ENCODE measurements around the gene EIF4H. TPM values are rescaled to one million over a fixed set of nuclear protein-coding genes. Genes with fewer than 3 reads are reported as not detected.
"Not testable (repeated sequence)": the region's sequence is repeated elsewhere in the genome, so short reads cannot be mapped to it uniquely, and the experiment has no call there.

EIF4H gene
- polyA plus RNA-seq, 1 donor (not counting 4 experiments of a cell fraction or from before 2014, with no cell fraction given): 340 TPM

GRCh38 chr7:74223711-74224510 is 49.8 kb downstream of the EIF4H start:
- Histone ChIP-seq H2AFZ (ENCODE audit: control insufficient read depth, low read length) (no peak overlapping the region), H3K27ac (ENCODE audit: control insufficient read depth, insufficient read depth, low read length) (no peak overlapping the region), H3K9ac (ENCODE audit: control insufficient read depth, extremely low read depth, insufficient read depth, low read length) (no peak overlapping the region), H3K4me1 (ENCODE audit: control insufficient read depth, extremely low read depth, insufficient read depth, low read length) (no peaks in the 10 kb centered on the region), H3K79me2 (ENCODE audit: control insufficient read depth, insufficient read depth, low read length) (no peaks in the 10 kb centered on the region), H3K36me3 (ENCODE audit: control insufficient read depth in 2 of 2, extremely low read depth in 1 of 2, insufficient read depth in 2 of 2, low read length in 2 of 2) (peaks cover 0 to 1% of the 10 kb centered on the region in 2 experiments), H3K9me1 (ENCODE audit: control insufficient read depth, extremely low read depth, insufficient read depth, low read length) (no peaks in the 10 kb centered on the region), H4K20me1 (ENCODE audit: control insufficient read depth, extremely low read depth, insufficient read depth, low read length) (no peaks in the 10 kb centered on the region), H3K4me3 (ENCODE audit: control insufficient read depth in 2 of 3, extremely low read depth in 1 of 3, insufficient read depth in 2 of 3, low read depth in 1 of 3, low read length in 3 of 3) (no peak overlapping the region), H3K9me3 (ENCODE audit: control insufficient read depth, low read depth, low read length) (no peaks in the 10 kb centered on the region), H3K27me3 (ENCODE audit: control insufficient read depth, extremely low read depth, insufficient read depth, low read length) (no peaks in the 10 kb centered on the region), H3K4me2 (ENCODE audit: control insufficient read depth, extremely low read depth, insufficient read depth, low read depth, low read length) (no peak overlapping the region)
- no peak for TF ChIP-seq CTCF (optimal IDR thresholded peaks at IDR 0.05 in 1 of 3, IDR thresholded peaks at IDR 0.05 in 1 of 3, conservative IDR thresholded peaks at IDR 0.05 in 1 of 3; ENCODE audit: extremely low read depth in 1 of 3, insufficient read depth in 2 of 3, low read length in 3 of 3)
- TF ChIP-seq EZH2 (IDR thresholded peaks at IDR 0.05; ENCODE audit: low read length): no peak
- FAIRE-seq (no peak), DNase-seq (ENCODE audit: low read depth, low spot score) (no peak)
- dilution Hi-C loops (cut with MboI; ENCODE audit: extremely low pct_ligation_motif_present, low sequenced_read_pairs): no loop called here

GRCh38 chr7:74224511-74224832 is 50.3 kb downstream of the EIF4H start:
- H2AFZ ChIP-seq (ENCODE audit: control insufficient read depth, low read length): no peak overlapping the region
- no peaks in the 10 kb centered on the region for H3K79me2 ChIP-seq (ENCODE audit: control insufficient read depth, insufficient read depth, low read length)
- no peaks in the 10 kb centered on the region for H3K9me1 ChIP-seq (ENCODE audit: control insufficient read depth, extremely low read depth, insufficient read depth, low read length)
- FAIRE-seq (no peak), DNase-seq (ENCODE audit: low read depth, low spot score) (no peak)
- peaks cover 0 to 1% of the 10 kb centered on the region in 2 experiments for H3K36me3 ChIP-seq (ENCODE audit: control insufficient read depth in 2 of 2, extremely low read depth in 1 of 2, insufficient read depth in 2 of 2, low read length in 2 of 2)
- H4K20me1 ChIP-seq (ENCODE audit: control insufficient read depth, extremely low read depth, insufficient read depth, low read length): no peaks in the 10 kb centered on the region
- no peak overlapping the region for H3K4me3 ChIP-seq (ENCODE audit: control insufficient read depth in 2 of 3, extremely low read depth in 1 of 3, insufficient read depth in 2 of 3, low read depth in 1 of 3, low read length in 3 of 3)
- H3K4me1 ChIP-seq (ENCODE audit: control insufficient read depth, extremely low read depth, insufficient read depth, low read length): no peaks in the 10 kb centered on the region
- TF ChIP-seq CTCF (optimal IDR thresholded peaks at IDR 0.05 in 1 of 3, IDR thresholded peaks at IDR 0.05 in 1 of 3, conservative IDR thresholded peaks at IDR 0.05 in 1 of 3; ENCODE audit: extremely low read depth in 1 of 3, insufficient read depth in 2 of 3, low read length in 3 of 3) (no peak), EZH2 (IDR thresholded peaks at IDR 0.05; ENCODE audit: low read length) (no peak)
- no peaks in the 10 kb centered on the region for H3K27me3 ChIP-seq (ENCODE audit: control insufficient read depth, extremely low read depth, insufficient read depth, low read length)
- H3K9me3 ChIP-seq (ENCODE audit: control insufficient read depth, low read depth, low read length): no peaks in the 10 kb centered on the region
- no peak overlapping the region for H3K4me2 ChIP-seq (ENCODE audit: control insufficient read depth, extremely low read depth, insufficient read depth, low read depth, low read length)
- dilution Hi-C loops (cut with MboI; ENCODE audit: extremely low pct_ligation_motif_present, low sequenced_read_pairs): no loop called here
- H3K9ac ChIP-seq (ENCODE audit: control insufficient read depth, extremely low read depth, insufficient read depth, low read length): no peak overlapping the region
- H3K27ac ChIP-seq (ENCODE audit: control insufficient read depth, insufficient read depth, low read length): no peak overlapping the region

GRCh38 chr7:74224907-74225306 is 50.8 kb downstream of the EIF4H start:
- H3K4me2 ChIP-seq (ENCODE audit: control insufficient read depth, extremely low read depth, insufficient read depth, low read depth, low read length); FAIRE-seq; dilution Hi-C loops (cut with MboI; ENCODE audit: extremely low pct_ligation_motif_present, low sequenced_read_pairs); H3K4me3 ChIP-seq (ENCODE audit: control insufficient read depth in 2 of 3, extremely low read depth in 1 of 3, insufficient read depth in 2 of 3, low read depth in 1 of 3, low read length in 3 of 3); H3K79me2 ChIP-seq (ENCODE audit: control insufficient read depth, insufficient read depth, low read length); H3K4me1 ChIP-seq (ENCODE audit: control insufficient read depth, extremely low read depth, insufficient read depth, low read length); H3K9me3 ChIP-seq (ENCODE audit: control insufficient read depth, low read depth, low read length); H3K27me3 ChIP-seq (ENCODE audit: control insufficient read depth, extremely low read depth, insufficient read depth, low read length); DNase-seq (ENCODE audit: low read depth, low spot score); H4K20me1 ChIP-seq (ENCODE audit: control insufficient read depth, extremely low read depth, insufficient read depth, low read length); H2AFZ ChIP-seq (ENCODE audit: control insufficient read depth, low read length); H3K27ac ChIP-seq (ENCODE audit: control insufficient read depth, insufficient read depth, low read length); H3K9me1 ChIP-seq (ENCODE audit: control insufficient read depth, extremely low read depth, insufficient read depth, low read length); H3K9ac ChIP-seq (ENCODE audit: control insufficient read depth, extremely low read depth, insufficient read depth, low read length); H3K36me3 ChIP-seq (ENCODE audit: control insufficient read depth in 2 of 2, extremely low read depth in 1 of 2, insufficient read depth in 2 of 2, low read length in 2 of 2): not testable (repeated sequence)

Measured in keratinocyte (primary cell).